OCI-M1 (cell line): ENCODE measurements around the gene TAAR9.
"Not testable (repeated sequence)": the region's sequence is repeated elsewhere in the genome, so short reads cannot be mapped to it uniquely, and the experiment has no call there.

Source experiments
- DNase-seq: peaks from one replicate; lab custom pipeline; 2025; lab: John Stamatoyannopoulos, UW

Gene TAAR9

DNA sequence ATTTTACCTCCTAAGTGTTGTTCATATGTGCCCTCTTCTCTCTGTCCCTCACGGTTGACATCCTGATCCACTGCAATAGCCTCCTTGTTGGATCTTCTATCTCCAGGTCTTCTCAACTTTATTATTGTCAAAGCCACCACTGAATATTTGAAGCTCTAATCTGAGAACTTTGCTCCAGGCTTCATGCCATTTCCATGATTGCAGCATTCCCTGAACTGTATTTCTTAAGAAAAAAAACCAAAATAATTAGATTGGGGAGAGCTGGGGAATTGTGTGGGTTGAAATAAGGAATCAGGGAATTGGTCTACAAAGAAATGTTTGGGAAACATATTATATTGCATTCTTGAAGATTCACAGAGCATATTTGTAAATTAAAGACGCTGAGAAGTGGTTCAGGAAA, 22.7 kb upstream of the TAAR9 start:
- no peak for DNase-seq

DNA sequence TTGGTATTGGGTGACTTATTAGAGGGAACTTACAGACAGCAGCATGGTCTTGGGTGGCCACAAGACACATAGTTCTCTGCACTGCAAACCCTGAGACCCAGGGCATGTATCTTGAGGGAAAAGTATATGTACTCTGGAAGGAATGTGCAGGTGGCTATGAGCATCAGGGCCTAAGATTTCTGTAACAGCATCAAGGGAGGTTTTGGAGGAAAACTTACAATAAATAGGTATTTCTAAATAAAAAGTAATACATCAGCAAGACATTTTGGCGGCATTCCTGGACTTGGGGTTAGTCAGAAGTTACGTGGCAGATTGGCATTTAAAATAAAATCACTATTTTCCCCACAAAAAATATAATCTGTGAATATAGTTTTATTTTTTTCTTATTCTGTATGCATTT, 17.1 kb upstream of the TAAR9 start:
- DNase-seq, result no peak

GRCh38 chr6:132524646-132525045, 13.4 kb upstream of the TAAR9 start:
- DNase-seq, result no peak

DNA sequence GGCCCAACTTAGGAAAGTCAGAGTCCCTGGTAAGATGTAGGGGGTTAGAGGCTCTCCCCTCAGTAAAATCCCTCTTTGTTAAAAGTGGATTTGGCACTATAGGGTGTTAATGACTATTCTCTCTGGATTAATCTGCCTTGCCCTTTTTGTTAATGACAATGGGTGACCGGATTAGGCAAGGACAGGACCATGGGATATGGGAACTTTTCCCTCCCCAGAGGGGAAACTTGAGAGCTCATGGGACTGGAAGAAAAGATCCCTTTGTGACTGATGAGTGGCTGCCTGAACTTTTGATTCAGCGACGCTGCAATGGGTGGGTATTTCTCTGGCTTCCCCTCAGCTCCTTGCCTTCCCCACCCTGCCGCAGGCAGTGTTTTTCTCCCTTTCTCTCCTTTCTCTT, 12.2 kb upstream of the TAAR9 start:
- no peak for DNase-seq

GRCh38 chr6:132526461-132526860, 11.6 kb upstream of the TAAR9 start:
- no peak for DNase-seq

GRCh38 chr6:132527791-132528190, 10.3 kb upstream of the TAAR9 start:
- no peak for DNase-seq

DNA sequence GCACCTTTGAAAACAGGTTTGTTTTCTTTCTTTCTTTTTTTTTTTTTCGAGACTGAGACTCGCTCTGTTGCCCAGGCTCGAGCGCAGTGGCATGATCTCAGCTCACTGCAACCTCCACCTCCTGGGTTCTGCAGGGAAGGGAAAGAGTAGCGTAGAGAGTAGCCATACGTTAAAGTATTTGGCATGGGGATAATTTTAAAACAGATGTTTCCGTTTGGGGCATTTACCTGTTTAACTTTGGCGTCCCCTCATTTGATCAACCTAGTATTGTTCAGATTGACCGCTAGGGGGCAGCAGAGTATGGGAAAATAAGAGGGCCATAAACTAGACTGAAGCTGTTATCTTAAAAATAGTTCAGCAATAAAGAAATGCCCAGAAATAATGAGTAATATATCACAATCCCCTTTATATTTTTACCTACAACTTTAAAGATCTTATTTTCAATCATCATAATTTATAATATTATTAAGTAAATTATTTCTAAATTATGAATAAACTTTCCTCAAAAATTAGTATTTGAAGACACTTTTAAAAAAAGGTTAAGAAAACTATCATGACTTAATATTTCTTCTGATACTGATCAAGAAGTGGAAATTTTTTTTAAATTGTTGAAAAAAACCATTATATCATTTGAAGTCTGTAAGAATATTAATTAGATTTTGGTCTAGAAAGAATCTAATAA, 7.6 kb upstream of the TAAR9 start:
- peak; percentile 83 for DNase-seq

GRCh38 chr6:132534546-132534945, 3.5 kb upstream of the TAAR9 start:
- not testable (repeated sequence) for DNase-seq

- DNase-seq, result no peak
These were observed 932 bp upstream of the TAAR9 start for GRCh38 chr6:132537145-132537544.

DNA sequence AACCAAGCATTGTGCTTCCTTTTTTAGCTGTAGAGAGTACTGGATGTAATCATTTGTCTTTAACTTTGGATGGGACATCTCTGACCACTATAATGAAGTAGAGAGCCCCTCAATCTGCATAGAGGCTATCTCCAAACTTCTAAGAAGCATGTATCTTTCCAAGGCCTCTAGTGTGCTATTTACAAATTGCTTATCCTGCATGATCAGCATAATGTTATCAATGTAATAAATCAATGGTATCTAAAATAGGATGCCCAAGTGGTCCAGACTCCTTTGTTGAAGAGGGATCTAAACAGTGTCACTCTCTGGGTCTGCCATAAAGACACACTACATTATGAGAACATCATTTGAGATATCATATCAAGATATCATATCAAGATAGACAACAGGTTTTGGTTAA, 6.7 kb downstream of the TAAR9 start:
- DNase-seq, result no peak

DNA sequence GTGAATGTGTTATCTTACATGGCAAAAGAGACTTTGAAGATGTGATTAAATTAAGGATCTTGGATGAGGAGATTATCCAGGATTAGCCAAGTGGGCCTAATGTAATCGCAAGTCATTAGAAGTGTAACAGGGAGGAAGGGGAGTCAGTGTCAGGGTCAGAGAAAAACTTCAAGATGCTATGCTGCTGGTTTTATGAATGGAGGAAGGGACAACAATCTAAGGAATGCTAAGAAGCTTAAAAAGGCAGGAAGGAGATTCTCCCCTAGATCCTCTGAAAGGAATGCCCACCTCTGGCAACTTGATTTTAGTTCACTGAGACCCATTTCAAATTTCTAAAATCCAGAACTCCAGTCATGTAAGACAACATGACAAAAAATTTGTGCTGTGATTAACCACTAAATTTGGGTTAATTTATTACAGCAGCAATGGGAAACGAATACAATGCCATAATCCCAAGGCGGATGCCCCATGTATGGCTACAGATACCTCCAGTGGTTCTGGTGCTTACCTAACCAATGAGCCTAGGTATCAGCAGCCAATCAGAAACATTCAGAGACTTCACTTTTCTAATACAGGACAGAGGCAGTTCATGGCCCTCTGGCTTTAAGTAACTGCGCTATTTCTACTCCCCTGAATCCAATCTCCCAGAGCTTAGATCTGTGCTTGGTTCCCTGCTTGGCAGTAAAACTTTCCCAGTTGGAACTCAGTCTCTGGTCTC, 10.8 kb downstream of the TAAR9 start:
- no peak for DNase-seq

GRCh38 chr6:132551214-132551613, 13.1 kb downstream of the TAAR9 start:
- no peak for DNase-seq

GRCh38 chr6:132552372-132552771, 14.3 kb downstream of the TAAR9 start, which contains the start of gene TAAR8:
TAAR8 (plus strand) TSS chr6:132552672; CDS start chr6:132552693, 21 bp downstream.
- no peak for DNase-seq

GRCh38 chr6:132560087-132560486, 22.0 kb downstream of the TAAR9 start:
- DNase-seq, result not testable (repeated sequence)

DNA sequence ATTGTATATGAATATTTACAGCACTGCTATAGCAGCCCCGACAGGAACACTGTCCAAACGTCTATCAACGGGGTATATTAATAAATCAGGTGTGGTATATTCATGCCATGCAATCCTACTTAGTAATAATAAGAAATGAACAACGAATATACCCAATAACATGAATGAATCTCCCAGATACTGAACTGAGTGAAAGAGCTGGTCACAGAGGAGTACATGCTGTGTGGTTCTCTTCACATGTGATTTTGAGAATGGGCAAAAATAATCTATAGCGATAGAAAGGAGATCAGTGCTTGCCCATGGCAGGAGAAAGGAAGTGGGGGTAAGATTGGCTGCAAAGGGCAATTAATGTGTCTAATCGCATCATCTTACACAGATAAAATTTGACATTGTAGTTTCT, 28.3 kb downstream of the TAAR9 start:
- no peak for DNase-seq

- peak; percentile 20 for DNase-seq
These were observed 29.5 kb downstream of the TAAR9 start for GRCh38 chr6:132567566-132567965.

DNA sequence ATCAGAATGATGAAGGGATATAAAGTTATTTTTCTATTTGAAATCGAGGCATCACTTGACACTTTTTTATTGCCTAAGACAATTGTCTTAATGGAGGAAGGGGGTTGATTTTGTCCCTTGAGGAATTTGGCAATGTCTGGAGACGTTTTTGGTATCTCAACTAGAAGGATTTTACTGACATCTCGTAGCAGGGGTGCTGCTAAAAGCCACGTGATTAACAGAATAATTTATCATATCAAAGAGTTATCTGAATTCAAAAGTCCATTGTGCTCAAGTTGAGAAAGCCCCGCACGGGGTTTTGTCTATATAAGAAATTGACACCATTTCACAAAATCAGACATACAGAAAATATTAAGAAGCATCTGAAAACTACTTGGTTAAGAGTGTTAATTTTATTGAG, 30.5 kb downstream of the TAAR9 start:
- DNase-seq, result no peak

GRCh38 chr6:132569170-132569569, 31.1 kb downstream of the TAAR9 start:
- no peak for DNase-seq

GRCh38 chr6:132570221-132570777, 32.2 kb downstream of the TAAR9 start, which contains the start of gene TAAR6:
TAAR6 (plus strand) TSS chr6:132570322; CDS start chr6:132570322, 0 bp downstream.
- no peak for DNase-seq

- no peak for DNase-seq
These were observed 33.7 kb downstream of the TAAR9 start for GRCh38 chr6:132571774-132572173.

- no peak for DNase-seq
These were observed 46.6 kb downstream of the TAAR9 start for GRCh38 chr6:132584698-132585097.

DNA sequence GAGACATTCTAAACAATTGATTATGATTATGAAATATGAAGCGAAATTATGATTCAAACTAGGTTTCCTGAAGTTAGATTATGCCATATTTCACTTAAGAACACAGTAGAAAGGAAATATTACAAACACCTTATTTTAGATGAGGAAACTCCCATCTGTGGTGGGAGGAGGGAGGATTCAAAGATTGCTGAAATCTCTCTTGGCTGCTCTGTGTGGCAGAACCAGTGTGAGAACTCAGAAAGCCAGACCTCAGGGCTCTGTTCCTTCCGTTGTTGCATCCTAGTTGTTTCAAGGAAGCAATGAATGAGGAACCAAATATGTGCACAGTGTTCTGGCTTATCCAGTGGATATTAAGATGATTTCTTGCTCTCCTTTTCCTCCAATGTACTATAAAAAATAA, 49.3 kb downstream of the TAAR9 start:
- no peak for DNase-seq
